GM19397 (cell line): ENCODE measurements around the gene PPP2R3B.
"Not testable (repeated sequence)": the region's sequence is repeated elsewhere in the genome, so short reads cannot be mapped to it uniquely, and the experiment has no call there.

Experiments
- ATAC-seq: cut with Tn5 transposase; IDR thresholded peaks from one replicate; pipeline ENCODE4 v1.9.1; 2021; ENCODE audit warnings: mild to moderate bottlenecking, moderate library complexity; ENCODE audit not compliant: unreplicated experiment

Gene PPP2R3B

GRCh38 chrX:353566-354535 is 32.9 kb downstream of the PPP2R3B start:
- no peak for ATAC-seq

DNA sequence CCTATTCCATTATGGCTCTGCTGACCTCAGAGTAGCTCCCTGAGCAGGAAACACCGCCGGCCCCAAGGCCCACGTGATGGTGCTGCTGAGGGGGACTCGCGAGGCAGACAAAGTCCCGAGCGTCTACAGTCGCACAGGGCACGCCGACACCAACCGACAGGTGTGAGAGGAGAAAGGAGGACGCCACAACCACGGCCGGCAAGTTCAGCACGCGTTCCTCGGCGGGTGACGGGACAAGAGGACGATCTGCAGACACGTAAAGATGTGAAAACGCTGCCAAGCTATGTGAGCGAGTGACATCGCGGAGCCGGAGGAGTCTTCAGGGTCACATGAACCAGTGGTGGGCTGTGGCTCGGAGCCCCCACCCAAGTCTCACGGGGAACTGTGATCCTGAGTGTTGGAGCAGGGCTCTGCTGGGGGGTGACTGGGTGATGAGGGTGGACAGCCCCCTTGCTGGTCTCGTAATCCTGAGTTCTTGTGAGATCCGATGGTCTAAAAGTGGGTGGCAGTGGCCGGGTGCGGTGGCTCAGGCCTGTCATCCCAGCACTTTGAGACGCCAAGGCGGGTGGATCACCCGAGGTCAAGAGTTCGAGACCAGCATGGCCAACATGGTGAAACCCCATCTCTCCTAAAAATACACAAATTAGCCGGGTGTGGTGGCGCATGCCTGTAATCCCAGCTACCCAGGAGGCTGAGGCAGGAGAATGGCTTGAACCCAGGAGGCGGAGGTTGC is 34.0 kb downstream of the PPP2R3B start:
- ATAC-seq = no peak

- no peak for ATAC-seq
These were observed 34.5 kb downstream of the PPP2R3B start for GRCh38 chrX:352181-352580.

DNA sequence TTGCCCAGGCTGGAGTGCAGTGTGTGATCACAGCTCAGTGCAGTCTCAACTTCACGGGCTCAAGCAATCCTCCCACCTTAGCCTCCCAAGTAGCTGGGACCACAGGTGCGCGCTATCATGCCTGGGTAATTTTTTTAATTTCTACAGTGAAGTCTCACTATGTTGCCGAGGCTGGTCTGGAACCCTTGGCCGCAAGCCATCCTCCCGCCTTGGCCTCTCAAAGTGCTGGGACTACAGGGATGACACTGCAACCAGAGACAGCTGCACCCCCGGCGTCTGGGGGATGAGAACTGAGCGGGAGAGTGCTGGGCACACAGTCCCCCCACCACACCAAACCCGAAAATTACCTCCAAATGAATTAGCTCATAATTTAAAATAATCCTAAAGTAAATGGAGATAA is 35.0 kb downstream of the PPP2R3B start:
- ATAC-seq = no peak

DNA sequence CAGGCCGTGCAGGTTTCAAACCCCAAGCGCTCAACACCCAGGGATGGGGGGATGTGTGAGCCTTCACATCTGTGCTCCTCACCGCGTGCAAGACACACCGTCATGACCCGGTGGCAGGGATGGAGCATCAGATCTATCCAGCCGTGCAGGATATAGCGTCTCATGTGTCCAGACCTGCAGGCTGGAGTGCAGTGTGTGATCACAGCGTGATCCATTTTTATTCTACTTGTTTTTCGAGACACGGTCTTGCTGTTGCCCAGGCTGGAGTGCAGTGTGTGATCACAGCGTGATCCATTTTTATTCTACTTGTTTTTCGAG is 35.4 kb downstream of the PPP2R3B start:
- not testable (repeated sequence) for ATAC-seq

GRCh38 chrX:350534-351323 is 36.0 kb downstream of the PPP2R3B start:
- no peak for ATAC-seq

DNA sequence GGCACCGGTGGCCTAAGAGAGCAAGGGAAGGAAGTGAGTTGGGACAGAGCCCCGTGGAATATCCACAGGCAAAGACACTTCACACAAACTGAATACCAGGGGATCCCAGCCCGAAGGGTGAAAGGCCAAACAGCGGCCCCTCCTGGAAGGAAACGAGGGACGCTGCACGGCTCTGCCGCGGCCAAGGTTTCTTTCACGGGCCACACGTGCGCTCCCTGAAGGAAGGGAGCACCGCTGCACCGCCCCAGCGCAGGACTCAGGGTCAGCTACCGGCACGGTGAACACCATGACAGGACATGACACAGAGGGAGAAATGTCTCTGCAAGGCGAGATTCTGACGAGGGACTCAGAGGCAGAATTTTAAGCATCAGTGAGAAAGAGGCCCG is 36.6 kb downstream of the PPP2R3B start:
- no peak for ATAC-seq

GRCh38 chrX:349702-350101 is 37.0 kb downstream of the PPP2R3B start:
- ATAC-seq = no peak

GRCh38 chrX:349196-349595 is 37.5 kb downstream of the PPP2R3B start:
- ATAC-seq = no peak

GRCh38 chrX:348461-349117 is 38.1 kb downstream of the PPP2R3B start:
- no peak for ATAC-seq

DNA sequence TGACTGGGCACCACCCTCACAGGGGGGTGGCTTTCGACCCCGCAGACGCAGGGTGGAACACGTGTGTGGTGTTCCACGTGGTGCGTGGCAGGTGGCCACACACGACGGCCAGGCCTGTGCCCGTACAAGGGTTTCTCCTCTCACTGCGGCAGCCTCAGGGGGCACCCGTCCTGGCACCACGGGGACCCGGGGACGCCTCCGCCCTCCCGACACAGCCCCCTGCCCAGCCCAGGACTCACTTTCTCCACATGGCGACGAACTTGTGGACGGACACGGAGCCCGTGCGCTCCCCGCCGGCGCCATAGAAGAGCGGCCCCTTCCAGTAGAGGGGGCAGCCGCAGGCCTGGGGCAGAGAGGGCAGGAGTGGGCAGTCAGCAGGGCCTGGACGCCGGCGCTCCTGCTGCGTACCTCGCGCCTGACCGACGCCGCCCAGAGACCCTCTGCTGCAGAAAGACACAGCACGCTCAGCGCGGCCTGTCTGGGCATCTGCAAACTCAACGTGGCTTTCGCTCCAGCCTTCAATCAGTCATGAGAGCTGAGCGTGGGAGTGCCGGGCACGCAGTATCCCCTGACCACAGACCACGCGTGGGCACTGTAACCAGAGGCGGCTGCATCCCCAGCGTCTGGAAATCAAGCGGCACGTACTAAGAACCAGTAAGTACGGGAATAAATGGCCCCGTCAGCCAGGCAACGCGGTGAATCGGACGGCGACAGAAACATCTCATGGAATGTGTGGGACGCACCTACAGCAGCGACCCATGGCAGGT is 39.2 kb downstream of the PPP2R3B start:
- no peak for ATAC-seq

DNA sequence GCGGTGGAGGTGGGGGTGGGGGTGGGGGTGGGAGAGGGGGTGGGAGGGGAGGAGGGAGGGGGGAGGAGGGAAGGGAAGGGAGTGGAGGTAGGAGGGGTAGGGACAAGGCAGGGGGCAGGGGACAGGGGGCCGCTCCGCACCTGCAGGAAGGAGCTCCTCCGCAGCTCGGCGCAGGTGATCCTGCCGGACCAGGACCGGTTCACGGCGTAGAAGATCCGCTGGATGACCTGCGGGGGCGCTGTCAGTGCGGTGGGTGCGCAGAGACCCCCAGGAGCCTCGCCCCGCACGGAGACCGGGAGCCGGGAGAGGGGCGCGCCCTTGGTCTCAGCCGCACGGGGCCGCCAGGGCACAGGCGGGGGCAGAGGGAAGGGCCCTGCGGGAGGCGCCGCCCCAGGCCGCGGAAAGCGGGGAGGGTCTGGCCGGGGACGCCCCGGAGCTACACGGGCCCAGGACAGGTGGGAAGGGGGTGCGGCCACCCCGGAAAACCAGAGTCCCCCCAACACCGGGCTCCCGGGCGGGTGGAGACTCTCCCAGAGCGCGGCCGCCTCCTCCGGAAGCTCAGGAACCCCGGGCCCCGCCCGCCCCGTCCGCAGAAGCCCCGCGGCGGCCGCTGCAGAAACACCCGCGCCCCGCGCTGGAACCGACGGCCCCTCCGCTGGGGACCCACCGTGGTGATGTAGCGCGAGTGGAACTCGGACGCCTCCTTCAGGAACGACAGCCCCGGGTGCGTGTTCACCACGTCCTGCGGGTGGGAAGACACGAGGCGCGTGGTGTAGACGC is 40.5 kb downstream of the PPP2R3B start:
- ATAC-seq = no peak

GRCh38 chrX:345020-345925 is 41.4 kb downstream of the PPP2R3B start:
- no peak for ATAC-seq

- ATAC-seq = no peak
These were observed 42.3 kb downstream of the PPP2R3B start for GRCh38 chrX:344371-344901.

DNA sequence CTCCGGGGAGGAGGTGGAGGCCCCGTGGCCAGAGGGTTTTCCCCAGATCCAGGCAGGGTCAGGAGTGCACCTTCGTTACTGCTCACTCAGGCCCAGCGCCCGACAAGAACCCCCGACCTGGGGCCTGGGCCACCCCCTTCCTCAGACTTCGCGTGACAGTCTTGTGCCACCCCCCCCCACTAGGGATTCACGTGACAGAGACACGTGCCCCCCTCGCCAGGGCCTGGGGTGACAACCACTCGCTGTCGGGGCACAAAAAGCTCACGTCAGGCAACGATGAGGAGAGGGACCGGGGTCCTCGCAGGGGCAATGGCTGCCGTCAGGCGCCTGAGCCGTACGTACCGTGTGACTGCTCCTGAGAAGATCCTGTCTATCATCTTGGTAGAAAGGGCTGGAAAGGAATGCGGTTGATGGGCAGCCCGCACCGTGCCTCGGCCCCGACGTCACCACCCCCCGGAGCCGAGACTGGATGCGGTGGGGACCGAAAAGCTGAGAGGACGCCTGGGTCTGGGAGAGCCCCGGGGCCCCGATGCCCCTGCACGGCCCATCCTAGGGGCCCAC is 45.1 kb downstream of the PPP2R3B start:
- ATAC-seq = no peak

GRCh38 chrX:340641-341423 is 45.9 kb downstream of the PPP2R3B start:
- no peak for ATAC-seq

GRCh38 chrX:340121-340520 is 46.6 kb downstream of the PPP2R3B start:
- ATAC-seq = no peak
